H1 (cell line): Measurements from ENCODE around the gene ADM. TPM values are rescaled to one million over a fixed set of nuclear protein-coding genes. Genes with fewer than 3 reads are reported as not detected.
A peak's percentile ranks its signal among the peaks of the same experiment; 100 is the strongest.

ENCODE experiments used
- ATF2 ChIP-seq: IDR thresholded peaks from 2 replicates; pipeline ENCODE4 v1.6.1; 2012; ENCODE audit warnings: low read length, inconsistent platforms
- ATF3 ChIP-seq: IDR thresholded peaks from 2 replicates; pipeline ENCODE4 v1.6.1; 2011; ENCODE audit warnings: low read depth, mild to moderate bottlenecking, low read length; ENCODE audit not compliant: insufficient read depth
- CTBP2 ChIP-seq: IDR thresholded peaks from 2 replicates; pipeline ENCODE4 v1.7.0; 2011; ENCODE audit warnings: borderline replicate concordance, mild to moderate bottlenecking, moderate library complexity, mixed read lengths, low read length; ENCODE audit not compliant: insufficient read depth, insufficient read length
- EGR1 ChIP-seq: IDR thresholded peaks from 2 replicates; pipeline ENCODE4 v1.6.1; 2011; ENCODE audit warnings: low read depth, low read length, borderline replicate concordance
- RBBP5 ChIP-seq: IDR thresholded peaks from 2 replicates; pipeline ENCODE4 v1.7.1; 2012; ENCODE audit warnings: low read depth, mild to moderate bottlenecking, inconsistent platforms, low read length, moderate library complexity, borderline replicate concordance
- SAP30 ChIP-seq: fragments of 300-600 bp; sonication (generic); IDR thresholded peaks from 2 replicates; pipeline ENCODE4 v1.7.1; 2012; ENCODE audit warnings: low read length, moderate library complexity, mild to moderate bottlenecking, inconsistent platforms; ENCODE audit not compliant: insufficient read depth, insufficient replicate concordance
- SIX5 ChIP-seq: IDR thresholded peaks from 2 replicates; pipeline ENCODE4 v1.6.1; 2011; ENCODE audit warnings: mild to moderate bottlenecking, low read depth, low read length
- TEAD4 ChIP-seq: IDR thresholded peaks from 2 replicates; pipeline ENCODE4 v1.6.1; 2012; ENCODE audit warnings: low read depth, low read length, inconsistent platforms, mixed read lengths
- polyA plus RNA-seq, 7 experiments: library from polyadenylated mRNA; depleted of rRNA in 3 of 7; stranded (reverse) in 5 of 7; unstranded in 2 of 7; fragments of >200 nt in 5 of 7; fragments of 200-250 nt in 2 of 7; gene quantifications; 1 replicate in 5 of 7; 2 replicates in 1 of 7; 4 replicates in 1 of 7; pipeline versions ENCODE4 v1.2.1 to v1.2.3, GENCODE V29; 2011 to 2013; ENCODE audit warnings: missing spikeins in 2 of 7, mixed read lengths in 2 of 7
- total RNA-seq: library from RNA; stranded (reverse); fragmentation: NEBNext Ultra II Directional; extraction: Animal tissue kit (Norgen Biotek cat#: 25700); gene quantifications from 2 replicates; pipeline ENCODE4 v1.2.1, GENCODE V29; 2021

The ADM gene
- total and polyA plus RNA-seq, 2 of the 8 experiments (the other 6 are each of a cell fraction or from before 2014, with no cell fraction given): 94.1 to 95.6 TPM

DNA sequence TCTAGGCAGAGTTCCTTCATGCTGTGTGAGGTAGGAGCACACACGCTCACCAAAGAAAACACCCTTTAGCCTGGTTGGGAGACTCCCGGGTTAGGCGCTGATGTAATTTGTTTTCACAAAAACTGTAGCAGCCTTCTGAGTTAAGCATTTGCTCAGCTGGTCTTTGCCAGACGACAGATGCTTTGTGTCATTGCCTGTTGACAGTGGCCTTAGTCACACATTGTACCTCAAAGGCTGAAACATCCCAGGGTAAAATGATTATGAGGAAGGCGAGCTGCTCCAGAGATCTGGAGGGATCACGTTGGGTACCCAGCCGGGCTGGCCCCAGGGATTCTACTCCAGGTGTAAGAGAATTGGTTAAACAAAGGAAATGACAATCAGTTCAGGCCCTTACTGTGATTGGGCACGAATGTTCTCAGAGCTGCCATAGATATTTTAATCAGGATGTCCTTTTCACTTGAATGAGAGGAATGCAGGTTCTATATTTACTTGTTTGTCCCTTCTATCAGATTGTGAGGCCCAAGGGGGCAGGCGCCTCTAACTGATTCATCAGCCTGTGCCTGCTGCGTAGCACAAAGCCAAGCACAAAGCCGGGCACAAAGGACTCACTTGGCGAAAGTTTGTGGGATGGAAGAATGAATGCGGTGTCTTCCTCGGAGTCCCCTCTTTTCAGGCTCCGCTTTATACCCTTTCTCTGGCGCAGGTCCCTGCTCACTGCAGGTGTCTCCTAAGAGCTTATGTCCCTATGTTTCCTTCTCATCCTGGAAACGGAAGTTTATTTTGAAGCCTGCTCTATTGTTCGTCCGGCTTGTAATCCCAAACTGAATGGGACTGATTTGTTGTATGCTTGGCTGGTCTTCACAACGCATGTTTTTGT is 47.1 kb downstream of the ADM start (continued):
- TF ChIP-seq TEAD4: peak; percentile 89
- TF ChIP-seq SIX5: no peak
- TF ChIP-seq CTBP2: peak; percentile 72
- TF ChIP-seq EGR1: no peak
- no peak; the same call in none of the 2 replicates for TF ChIP-seq ATF2
- no peak for TF ChIP-seq ATF3
- TF ChIP-seq SAP30: peak; percentile 81
- no peak for TF ChIP-seq RBBP5
